ENCODE measurements around the gene TARBP1.

GRCh38 chr1:234362558-234362957 is 116.4 kb downstream of the TARBP1 start:
- TF ChIP-seq POLR2A (IDR thresholded peaks at IDR 0.05) = no peak
- TF ChIP-seq CTCF (IDR thresholded peaks at IDR 0.05) = no peak
- no peak for TF ChIP-seq EP300 (IDR thresholded peaks at IDR 0.05)
- TF ChIP-seq POLR2AphosphoS5 (IDR thresholded peaks at IDR 0.05) = no peak
